ENCODE measurements around the gene SLC18B1.
A peak's percentile ranks its signal among the peaks of the same experiment; 100 is the strongest.
"Not testable (repeated sequence)": the region's sequence is repeated elsewhere in the genome, so short reads cannot be mapped to it uniquely, and the experiment has no call there.

SLC18B1 gene

GRCh38 chr6:132798869-132799538 lies 567 bp upstream of the SLC18B1 start:
- DNase-seq: peak in 1 of 2 donors; percentile 66

DNA sequence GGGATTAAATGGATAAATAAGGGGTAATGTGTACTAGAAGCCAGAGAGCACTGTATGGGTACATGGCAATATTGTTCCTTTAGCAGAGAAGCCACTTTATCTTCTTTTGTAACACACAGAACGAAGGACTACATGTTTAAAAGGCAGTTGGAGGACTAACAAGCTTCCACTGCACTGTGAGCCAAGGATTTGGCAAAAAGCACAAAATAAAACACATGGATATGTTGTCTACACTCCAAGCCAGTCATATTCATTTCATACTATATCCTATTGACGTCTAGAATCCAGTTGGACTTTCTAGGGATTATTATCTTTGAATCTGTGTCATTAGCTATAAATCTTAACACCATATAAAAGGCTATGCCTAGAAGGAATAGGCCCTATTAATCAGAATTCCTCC lies 3.0 kb downstream of the SLC18B1 start:
- DNase-seq: no peak

GRCh38 chr6:132792510-132792909 lies 5.9 kb downstream of the SLC18B1 start:
- no peak for DNase-seq

GRCh38 chr6:132790450-132790849 lies 8.0 kb downstream of the SLC18B1 start:
- no peak for DNase-seq

- DNase-seq: no peak
Observed at GRCh38 chr6:132789396-132789776, 9.1 kb downstream of the SLC18B1 start.

- no peak for DNase-seq
Observed at GRCh38 chr6:132788658-132789395, 9.6 kb downstream of the SLC18B1 start.

DNA sequence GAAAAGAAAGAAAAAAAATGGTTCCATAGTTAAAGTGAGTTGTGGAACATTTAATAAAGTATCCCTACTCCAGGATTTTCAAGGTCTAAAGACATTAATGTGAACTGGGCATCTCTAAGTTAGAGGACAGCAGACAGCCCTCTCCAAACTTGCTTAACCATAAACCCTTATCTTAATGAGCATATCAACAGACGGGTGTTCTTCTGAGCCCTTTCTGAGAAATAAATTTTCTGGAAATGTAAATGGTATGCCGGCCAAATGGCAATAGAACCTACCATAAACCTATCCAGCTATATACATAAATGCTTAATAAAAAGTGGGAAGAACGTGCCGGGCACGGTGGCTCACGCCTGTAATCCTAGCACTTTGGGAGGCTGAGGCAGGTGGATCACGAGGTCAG lies 12.5 kb downstream of the SLC18B1 start:
- DNase-seq: no peak

GRCh38 chr6:132780770-132781371 lies 17.6 kb downstream of the SLC18B1 start:
- DNase-seq: no peak

DNA sequence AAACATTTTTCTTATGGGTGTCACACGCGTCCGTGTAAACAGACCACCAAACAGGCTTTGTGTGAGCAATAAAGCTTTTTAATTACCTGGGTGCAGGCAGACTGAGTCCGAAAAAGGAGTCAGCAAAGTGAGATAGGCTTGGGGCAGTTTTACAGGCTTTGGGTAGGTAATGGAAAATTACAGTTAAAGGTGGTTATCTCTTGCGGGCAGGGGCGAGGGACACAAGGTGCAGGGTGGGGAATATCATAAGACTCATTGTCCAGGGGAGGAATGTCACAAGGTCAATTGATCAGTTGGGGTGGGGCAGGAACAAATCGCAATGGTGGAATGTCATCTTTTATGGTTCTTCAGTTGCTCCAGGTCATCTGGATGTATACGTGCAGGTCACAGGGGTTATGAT lies 20.6 kb downstream of the SLC18B1 start:
- not testable (repeated sequence) for DNase-seq

GRCh38 chr6:132768051-132768517 lies 30.4 kb downstream of the SLC18B1 start:
- DNase-seq: no peak

GRCh38 chr6:132765560-132765959 lies 32.9 kb downstream of the SLC18B1 start:
- DNase-seq: no peak

GRCh38 chr6:132764370-132764769 lies 34.1 kb downstream of the SLC18B1 start:
- DNase-seq: no peak

- DNase-seq: peak in 1 of 2 donors; percentile 19
Observed at GRCh38 chr6:132763269-132763668, 35.2 kb downstream of the SLC18B1 start.

DNA sequence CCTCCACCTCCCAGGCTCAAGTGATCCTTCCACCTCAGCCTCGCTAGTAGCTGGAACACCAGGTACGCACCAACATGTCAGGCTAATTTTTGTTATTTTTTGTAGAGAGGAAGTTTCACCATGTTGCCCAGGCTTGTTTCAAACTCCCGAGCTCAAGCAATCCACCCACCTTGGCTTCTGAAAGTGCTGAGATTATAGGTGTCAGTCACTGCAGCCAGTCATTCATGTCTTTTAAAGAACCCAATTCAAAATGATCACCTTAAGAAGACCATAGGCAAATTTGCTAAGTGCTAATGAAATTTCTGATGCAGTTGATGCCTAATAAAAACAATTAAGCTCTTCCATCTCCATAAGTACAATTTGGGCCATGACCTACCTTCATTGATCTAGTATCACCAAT lies 38.2 kb downstream of the SLC18B1 start:
- no peak for DNase-seq

DNA sequence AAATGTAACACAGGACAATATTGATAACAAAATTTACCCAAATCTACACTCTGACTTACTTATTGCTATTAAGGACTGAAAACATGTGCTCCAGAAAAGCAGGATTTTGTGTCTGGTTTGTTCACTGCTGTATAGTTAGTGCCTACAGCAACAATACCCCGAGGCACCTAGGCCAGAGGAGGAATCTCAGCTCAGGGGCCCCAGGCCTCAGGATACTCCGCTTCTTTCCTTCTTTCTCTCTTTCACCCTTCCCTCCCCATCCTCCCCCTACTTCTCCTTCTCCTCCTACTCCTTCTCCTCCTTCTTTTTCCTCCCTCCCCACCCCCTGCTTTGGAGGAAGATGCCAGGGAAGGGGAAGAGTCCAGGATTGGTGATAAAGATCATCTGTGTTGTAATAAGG lies 39.7 kb downstream of the SLC18B1 start:
- DNase-seq: no peak

DNA sequence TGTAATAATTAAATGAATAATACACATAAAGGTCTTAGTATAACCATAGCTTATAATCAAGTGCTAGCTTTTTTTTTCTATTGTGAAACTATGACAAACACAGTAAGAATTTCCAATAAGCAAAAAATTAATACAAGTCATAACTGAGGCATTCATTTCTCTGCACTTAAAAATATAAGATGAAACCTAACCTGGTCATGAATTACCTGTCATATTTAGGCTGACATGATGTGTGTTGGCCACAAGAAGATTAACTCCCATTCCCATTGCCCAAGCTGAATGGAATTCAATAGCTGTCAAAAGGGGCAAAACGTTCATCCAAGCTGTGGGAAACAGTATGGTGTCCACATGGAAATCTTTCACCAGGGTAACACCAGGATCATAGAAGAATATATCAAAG lies 46.2 kb downstream of the SLC18B1 start:
- DNase-seq: no peak

DNA sequence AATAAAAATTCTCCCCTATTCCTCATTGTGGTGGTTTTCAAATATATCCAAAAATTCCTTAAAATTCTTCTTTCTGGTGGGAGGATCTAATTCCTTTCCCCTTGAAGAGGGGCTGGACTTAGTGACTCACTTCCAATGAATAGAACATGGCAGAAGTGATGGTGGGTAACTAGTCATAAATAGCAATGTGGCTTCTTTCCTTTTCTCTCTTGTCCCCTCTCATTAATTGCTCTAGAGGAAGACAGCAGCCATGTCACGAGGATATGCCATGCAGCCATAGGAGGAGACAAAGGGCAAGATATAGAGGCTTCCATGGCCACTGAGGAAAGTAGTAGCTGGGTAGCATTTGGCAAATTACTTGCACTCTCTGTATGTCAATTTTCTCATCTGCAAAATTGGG lies 46.6 kb downstream of the SLC18B1 start:
- DNase-seq: no peak

GRCh38 chr6:132751306-132751705 lies 47.1 kb downstream of the SLC18B1 start:
- no peak for DNase-seq

GRCh38 chr6:132750455-132751248 lies 47.8 kb downstream of the SLC18B1 start:
- no peak for DNase-seq

GRCh38 chr6:132749111-132749510 lies 49.3 kb downstream of the SLC18B1 start:
- no peak for DNase-seq

GRCh38 chr6:132748446-132748845 lies 50.0 kb downstream of the SLC18B1 start:
- no peak for DNase-seq

DNA sequence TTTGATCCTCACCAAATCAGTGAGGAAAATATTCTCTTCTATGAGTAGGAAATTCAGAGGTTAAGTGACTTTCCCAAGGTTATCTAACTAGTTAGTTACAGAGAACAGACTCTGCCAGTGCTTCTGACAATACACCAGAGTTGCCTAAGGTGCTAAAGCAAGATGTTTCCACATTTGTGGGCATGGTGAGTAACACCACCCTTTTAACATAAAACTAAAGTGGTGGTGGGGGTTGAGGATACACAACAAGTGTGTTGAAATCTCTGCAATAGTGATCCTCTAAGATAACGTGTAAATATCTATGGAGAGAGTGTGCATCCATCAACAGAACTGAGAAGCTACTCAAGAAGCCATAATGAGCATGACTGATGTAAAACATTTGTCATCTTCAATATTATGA lies 52.4 kb downstream of the SLC18B1 start:
- no peak for DNase-seq

DNA sequence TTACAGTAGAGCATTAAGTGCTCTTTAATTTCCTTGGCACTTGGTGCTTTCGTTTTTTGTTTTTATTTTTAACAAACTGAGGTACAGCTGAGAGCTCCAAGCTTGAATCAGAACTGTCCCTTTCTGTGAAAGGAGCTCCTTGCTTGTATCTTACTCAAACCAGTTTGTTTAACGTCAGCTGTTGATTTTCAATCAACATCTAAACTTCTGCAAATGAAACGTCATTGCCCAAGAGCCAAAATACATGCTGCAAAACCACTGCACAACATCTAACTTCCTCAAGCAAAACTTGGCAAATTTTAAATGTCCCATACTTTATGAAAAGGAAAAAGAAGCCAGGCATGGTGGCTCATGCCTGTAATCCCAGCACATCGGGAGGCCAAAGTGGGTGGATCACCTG lies 55.9 kb downstream of the SLC18B1 start:
- no peak for DNase-seq
